Gastrocnemius medialis (tissue), 4 donors: ENCODE data around the gene FAM216B. TPM values are rescaled to one million over a fixed set of nuclear protein-coding genes. Genes with fewer than 3 reads are reported as not detected.

Source experiments
- ATAC-seq, 2 donors: fragments of 150-250 bp; one replicate each; pipeline ENCODE4 v1.9.1; 2016
- DNase-seq, 2 donors: peaks; one replicate each; pipeline ENCODE4 v3.0.0-alpha.2; 2019
- H3K27ac ChIP-seq, 4 donors: fragments of 200-600 bp; sonication (generic); 1 replicate in 1 of 4; 2 replicates in 3 of 4; pipeline ENCODE4 v1.5.1; 2016 to 2018; ENCODE audit warnings: mild to moderate bottlenecking in 2 of 4, moderate library complexity in 1 of 4
- H3K27me3 ChIP-seq, 3 donors: fragments of 200-600 bp; sonication (generic) in 2 of 3; 1 replicate in 1 of 3; 2 replicates in 2 of 3; pipeline versions ENCODE4 v1.5.1 to v1.6.0; 2016 to 2019; ENCODE audit warnings: mild to moderate bottlenecking in 1 of 3, moderate library complexity in 1 of 3
- H3K36me3 ChIP-seq, 2 donors: fragments of 200-600 bp; sonication (generic) in 1 of 2; one replicate each; pipeline ENCODE4 v1.5.1; 2017 to 2018
- H3K4me1 ChIP-seq, 2 donors: fragments of 200-600 bp; sonication (generic) in 1 of 2; one replicate each; pipeline ENCODE4 v1.5.1; 2016 to 2017; ENCODE audit warnings: mild to moderate bottlenecking in 2 of 2
- H3K4me3 ChIP-seq, 4 donors: fragments of 200-600 bp; sonication (generic) in 3 of 4; 1 replicate in 1 of 4; 2 replicates in 3 of 4; pipeline ENCODE4 v1.5.1; 2016 to 2019; ENCODE audit warnings: mild to moderate bottlenecking in 2 of 4
- H3K9me3 ChIP-seq, 3 donors: fragments of 200-600 bp; sonication (generic) in 2 of 3; 1 replicate in 1 of 3; 2 replicates in 2 of 3; pipeline ENCODE4 v1.5.1; 2016 to 2019
- POLR2A ChIP-seq, 2 donors: fragments of 450-650 bp; IDR thresholded peaks; one replicate each; pipeline ENCODE4 v1.6.1; 2017; ENCODE audit warnings: antibody characterized with exemption in 2 of 2, mild to moderate bottlenecking in 2 of 2, moderate library complexity in 2 of 2
- in situ Hi-C, 4 donors: fragments of 200-750 bp; cut with MboI; loops; one replicate each; pipeline versions ENCODE4 v1.15.0 to v1.8.0; 2017; ENCODE audit warnings: low sequenced_read_pairs in 4 of 4
- intact Hi-C: fragments of 100-400 bp; cut with DNase I; formaldehyde crosslinking; loops from one replicate; pipeline ENCODE4 v1.15.1; 2023; ENCODE audit warnings: low total_unique reads
- total RNA-seq, 4 donors: library from RNA; depleted of rRNA; stranded (reverse); fragments of >200 nt; gene quantifications; one replicate each; pipeline versions ENCODE4 v1.1.0 to v1.2.3, GENCODE V29; 2016
- TF ChIP-seq, protein P1 (sequence below), 5 experiments: fragments of 450-650 bp in 3 of 5; fragments of 200-600 bp in 2 of 5; sonication (generic) in 2 of 5; IDR thresholded peaks in 4 of 5; conservative IDR thresholded peaks in 1 of 5; 1 replicate in 4 of 5; 2 replicates in 1 of 5; pipeline ENCODE4 v1.5.1; 2016 to 2019; ENCODE audit warnings: antibody characterized with exemption in 5 of 5, mild to moderate bottlenecking in 3 of 5, moderate library complexity in 3 of 5

FAM216B gene
- total RNA-seq, 4 donors from 2014 or later = not detected

DNA sequence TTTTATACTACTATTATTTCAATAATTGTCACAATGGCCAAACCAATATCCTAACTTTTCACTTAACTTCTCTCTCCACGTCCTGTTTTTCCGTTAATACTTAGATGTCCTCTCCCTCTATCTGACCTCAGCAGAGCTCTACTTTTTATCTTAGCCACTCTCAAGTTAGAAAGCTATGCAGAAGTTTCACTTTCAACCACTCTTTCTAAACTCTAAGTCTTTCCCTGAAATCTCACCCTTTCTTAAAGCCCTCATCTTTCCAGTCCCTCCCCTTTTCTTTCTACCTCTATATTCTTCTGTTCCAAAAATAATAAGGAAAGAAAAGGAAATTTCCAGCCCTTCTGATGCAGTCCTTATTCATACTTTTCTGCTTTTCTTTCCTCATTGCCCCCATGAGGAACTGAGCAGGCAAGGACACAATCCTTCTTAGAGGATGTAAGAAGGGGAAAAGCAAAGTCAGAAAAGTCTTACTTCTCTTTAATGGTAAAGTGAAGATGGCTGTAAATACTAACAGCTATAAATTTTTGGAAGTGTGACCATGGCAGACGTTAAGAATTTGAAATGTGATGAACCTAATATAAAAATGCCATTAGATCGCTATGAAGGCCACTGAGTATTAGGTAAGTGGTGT is 23.0 kb downstream of the FAM216B start:
- no peaks in the 10 kb centered on the region for H3K4me1 ChIP-seq
- H3K27me3 ChIP-seq = peaks cover 0 to 2% (median 0%) of the 10 kb centered on the region in 3 donors
- no peak for DNase-seq
- H3K9me3 ChIP-seq = no peaks in the 10 kb centered on the region
- in situ Hi-C loops = no loop called here
- TF ChIP-seq POLR2A (IDR thresholded peaks at IDR 0.05) = no peak
- TF ChIP-seq, protein P1, sequence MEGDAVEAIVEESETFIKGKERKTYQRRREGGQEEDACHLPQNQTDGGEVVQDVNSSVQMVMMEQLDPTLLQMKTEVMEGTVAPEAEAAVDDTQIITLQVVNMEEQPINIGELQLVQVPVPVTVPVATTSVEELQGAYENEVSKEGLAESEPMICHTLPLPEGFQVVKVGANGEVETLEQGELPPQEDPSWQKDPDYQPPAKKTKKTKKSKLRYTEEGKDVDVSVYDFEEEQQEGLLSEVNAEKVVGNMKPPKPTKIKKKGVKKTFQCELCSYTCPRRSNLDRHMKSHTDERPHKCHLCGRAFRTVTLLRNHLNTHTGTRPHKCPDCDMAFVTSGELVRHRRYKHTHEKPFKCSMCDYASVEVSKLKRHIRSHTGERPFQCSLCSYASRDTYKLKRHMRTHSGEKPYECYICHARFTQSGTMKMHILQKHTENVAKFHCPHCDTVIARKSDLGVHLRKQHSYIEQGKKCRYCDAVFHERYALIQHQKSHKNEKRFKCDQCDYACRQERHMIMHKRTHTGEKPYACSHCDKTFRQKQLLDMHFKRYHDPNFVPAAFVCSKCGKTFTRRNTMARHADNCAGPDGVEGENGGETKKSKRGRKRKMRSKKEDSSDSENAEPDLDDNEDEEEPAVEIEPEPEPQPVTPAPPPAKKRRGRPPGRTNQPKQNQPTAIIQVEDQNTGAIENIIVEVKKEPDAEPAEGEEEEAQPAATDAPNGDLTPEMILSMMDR (IDR thresholded peaks at IDR 0.05 in 4 of 5, conservative IDR thresholded peaks at IDR 0.05 in 1 of 5) = no peak
- no peaks in the 10 kb centered on the region for H3K36me3 ChIP-seq
- ATAC-seq = no peak
- no peak overlapping the region for H3K27ac ChIP-seq
- H3K4me3 ChIP-seq = no peak overlapping the region
- intact Hi-C loops = no loop called here

GRCh38 chr13:42807241-42807640 is 25.9 kb downstream of the FAM216B start:
- Histone ChIP-seq H3K27me3 (peaks cover 0 to 2% (median 0%) of the 10 kb centered on the region in 3 donors), H3K36me3 (no peaks in the 10 kb centered on the region), H3K9me3 (no peaks in the 10 kb centered on the region), H3K4me1 (no peaks in the 10 kb centered on the region), H3K27ac (no peak overlapping the region), H3K4me3 (no peak overlapping the region)
- intact Hi-C loops (no loop called here), in situ Hi-C loops (no loop called here)
- TF ChIP-seq, protein P1 (IDR thresholded peaks at IDR 0.05 in 4 of 5, conservative IDR thresholded peaks at IDR 0.05 in 1 of 5) = no peak
- TF ChIP-seq POLR2A (IDR thresholded peaks at IDR 0.05) = no peak
- no peak for DNase-seq
- ATAC-seq = no peak

DNA sequence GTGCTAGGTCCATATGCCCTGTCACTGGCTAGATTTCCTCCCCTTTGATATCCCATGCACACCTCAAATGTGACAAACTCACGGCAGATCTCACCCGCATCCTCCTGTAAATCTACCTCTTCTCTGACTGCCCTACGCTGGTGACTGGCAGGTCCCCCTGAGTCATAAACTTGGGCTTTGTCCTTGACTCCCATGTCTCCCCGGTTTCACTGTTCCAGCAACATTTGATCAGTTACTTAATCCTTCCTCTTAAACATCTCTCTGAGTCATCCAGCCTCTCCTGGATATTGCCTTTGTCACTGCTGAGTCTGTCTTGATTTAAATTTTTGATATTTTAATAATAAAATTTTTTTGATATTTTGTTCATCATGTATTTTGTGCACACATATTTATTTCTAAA is 26.5 kb downstream of the FAM216B start:
- intact Hi-C loops (no loop called here), in situ Hi-C loops (no loop called here)
- H3K9me3 ChIP-seq = no peaks in the 10 kb centered on the region
- peaks cover 0 to 2% (median 0%) of the 10 kb centered on the region in 3 donors for H3K27me3 ChIP-seq
- no peak for ATAC-seq
- H3K4me1 ChIP-seq = no peaks in the 10 kb centered on the region
- no peak overlapping the region for H3K4me3 ChIP-seq
- H3K27ac ChIP-seq = no peak overlapping the region
- no peaks in the 10 kb centered on the region for H3K36me3 ChIP-seq
- TF ChIP-seq POLR2A (IDR thresholded peaks at IDR 0.05) = no peak
- TF ChIP-seq, protein P1 (IDR thresholded peaks at IDR 0.05 in 4 of 5, conservative IDR thresholded peaks at IDR 0.05 in 1 of 5) = no peak
- DNase-seq = no peak

DNA sequence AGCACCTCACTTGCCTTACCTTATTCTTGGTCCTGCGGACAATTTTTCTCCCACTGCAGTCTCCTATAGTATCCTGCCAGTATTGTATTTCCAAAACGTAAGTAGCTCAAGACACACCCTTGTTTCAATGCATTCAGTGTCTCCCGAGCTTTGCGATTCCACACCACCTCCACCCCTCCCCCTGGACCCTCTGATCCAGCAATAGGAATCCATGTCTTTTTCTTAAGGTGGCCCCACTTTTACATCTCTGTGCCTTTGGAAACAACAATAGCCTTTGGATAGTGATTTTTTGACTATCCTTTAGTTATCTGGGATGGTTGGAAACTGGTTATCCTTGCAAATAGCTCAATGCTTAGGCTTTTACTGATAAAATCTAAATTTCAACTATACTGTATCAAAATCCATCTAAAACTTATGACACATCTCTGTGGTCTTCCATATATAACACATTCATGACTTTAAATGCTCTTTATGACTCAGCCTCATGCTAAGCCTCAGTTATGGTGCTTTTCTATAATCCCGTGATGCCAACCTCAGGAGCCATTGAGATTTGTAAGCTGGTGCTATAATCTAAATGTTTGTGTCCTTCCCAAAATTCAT is 27.1 kb downstream of the FAM216B start:
- intact Hi-C loops (no loop called here), in situ Hi-C loops (no loop called here)
- Histone ChIP-seq H3K27ac (no peak overlapping the region), H3K36me3 (no peaks in the 10 kb centered on the region), H3K9me3 (no peaks in the 10 kb centered on the region), H3K4me1 (no peaks in the 10 kb centered on the region), H3K4me3 (no peak overlapping the region), H3K27me3 (peaks cover 0 to 2% (median 0%) of the 10 kb centered on the region in 3 donors)
- TF ChIP-seq, protein P1 (IDR thresholded peaks at IDR 0.05 in 4 of 5, conservative IDR thresholded peaks at IDR 0.05 in 1 of 5) = no peak
- no peak for TF ChIP-seq POLR2A (IDR thresholded peaks at IDR 0.05)
- DNase-seq (no peak), ATAC-seq (no peak)
